HFF-Myc (cell line): ENCODE measurements around the gene CRYBA4.

Source experiments
- DNase-seq: peaks from one replicate; pipeline ENCODE4 v3.0.0-alpha.2; 2011; ENCODE audit warnings: low read depth; ENCODE audit errors: extremely low read depth
- H3K4me3 ChIP-seq: replicated peaks from 2 replicates; pipeline ENCODE4 v1.5.1; 2011; ENCODE audit warnings: low read depth, mild to moderate bottlenecking, control low read depth, low read length
- CTCF ChIP-seq: IDR thresholded peaks from 2 replicates; pipeline ENCODE4 v1.5.1; 2012; ENCODE audit warnings: mild to moderate bottlenecking, low read depth, low read length, control low read depth; ENCODE audit errors: missing control alignments

Gene CRYBA4

DNA sequence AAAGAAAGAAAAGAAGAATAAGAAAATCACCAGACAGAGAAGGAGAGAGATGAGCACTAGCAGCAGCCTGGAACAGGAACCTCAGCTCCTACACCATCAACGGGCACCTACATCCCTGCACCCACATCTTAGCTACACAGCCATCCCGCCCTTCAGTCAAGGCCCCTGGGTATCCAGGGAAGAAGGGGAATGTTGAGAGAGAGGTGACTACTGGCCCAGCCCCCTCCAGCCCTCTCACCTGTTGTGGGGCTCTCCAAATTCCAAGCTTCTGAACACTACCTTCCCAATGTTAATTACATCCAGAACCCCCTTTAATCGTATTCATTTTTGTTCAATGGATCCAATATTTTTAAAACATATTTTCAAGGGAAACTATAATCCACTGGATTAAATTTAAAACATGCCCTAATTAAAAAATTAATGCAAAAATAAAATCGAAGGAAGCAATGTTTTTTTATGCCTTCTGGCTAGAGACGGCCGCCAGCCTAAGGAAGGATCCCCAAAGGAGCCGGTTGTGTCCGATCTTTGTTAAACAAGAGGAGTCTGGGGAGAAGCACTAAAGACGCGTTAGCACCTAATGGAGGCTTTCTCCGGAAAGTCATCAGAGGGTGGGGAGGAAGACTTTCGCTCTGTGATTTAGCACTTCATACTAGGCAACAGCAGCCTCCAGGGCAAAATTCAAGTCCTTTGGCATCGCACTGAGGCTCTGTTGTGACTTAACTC, 41.4 kb upstream of the CRYBA4 start:
- no peak for DNase-seq
- no peak for TF ChIP-seq CTCF
- H3K4me3 ChIP-seq = no peak overlapping the region

GRCh38 chr22:26581026-26581425, 40.7 kb upstream of the CRYBA4 start:
- no peak for TF ChIP-seq CTCF
- no peak overlapping the region for H3K4me3 ChIP-seq
- DNase-seq = no peak

- DNase-seq = no peak
- TF ChIP-seq CTCF = no peak
- no peak overlapping the region for H3K4me3 ChIP-seq
These were observed 40.1 kb upstream of the CRYBA4 start for GRCh38 chr22:26581633-26582168.

DNA sequence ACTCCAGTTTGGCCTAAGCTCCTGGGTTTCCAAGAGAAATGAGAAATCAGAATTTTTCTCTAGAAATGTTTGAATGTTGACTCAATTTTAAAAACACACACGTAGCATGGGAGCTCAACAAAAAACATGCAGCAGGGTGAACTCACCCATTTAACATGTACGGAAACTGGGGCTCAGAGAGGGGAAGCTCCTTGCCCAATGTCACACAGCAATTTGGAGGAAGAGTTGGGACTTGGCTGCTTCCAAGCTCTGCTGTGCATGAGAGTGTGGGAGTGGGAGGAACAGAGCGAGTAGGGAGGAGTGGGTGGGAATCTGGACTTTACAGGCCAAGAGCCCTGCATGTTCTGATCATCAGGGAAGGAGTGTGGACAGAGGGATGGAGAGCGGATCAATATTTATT, 37.8 kb upstream of the CRYBA4 start:
- H3K4me3 ChIP-seq = no peak overlapping the region
- DNase-seq = no peak
- no peak for TF ChIP-seq CTCF

DNA sequence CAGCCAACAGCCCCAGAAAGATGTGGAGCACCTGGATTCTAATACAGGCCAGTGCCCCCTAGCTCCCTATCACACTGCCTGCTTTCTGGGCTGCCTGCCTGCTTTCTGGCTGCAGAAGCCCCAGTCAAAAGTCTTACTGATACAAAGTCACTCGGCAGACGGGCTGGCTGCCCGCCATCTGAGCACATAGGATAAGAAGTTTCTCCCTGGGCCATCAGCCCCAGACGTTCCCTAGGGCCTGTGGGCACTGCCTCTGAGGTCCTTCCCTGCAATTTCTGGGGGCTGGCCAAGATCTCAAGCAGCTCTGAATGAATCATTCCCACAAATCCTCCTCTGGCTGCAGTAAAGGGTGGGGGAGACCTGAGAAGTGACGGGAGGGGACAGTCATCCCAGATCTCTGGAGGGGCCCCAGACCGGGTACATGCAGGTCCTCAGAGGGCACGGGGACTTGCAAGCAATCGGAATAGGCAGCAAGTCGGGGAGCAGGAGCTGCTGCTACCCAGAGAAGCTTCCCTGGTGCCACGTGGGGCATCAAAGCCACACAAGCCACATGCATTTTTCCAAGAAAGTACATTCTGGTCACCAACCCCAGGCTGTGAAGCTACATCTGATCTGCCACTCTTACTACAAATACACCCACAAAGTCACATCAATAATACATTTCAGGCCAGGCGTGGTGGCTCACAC, 36.5 kb upstream of the CRYBA4 start:
- DNase-seq = no peak
- TF ChIP-seq CTCF = no peak
- no peak overlapping the region for H3K4me3 ChIP-seq

GRCh38 chr22:26586556-26587325, 35.0 kb upstream of the CRYBA4 start:
- no peak overlapping the region for H3K4me3 ChIP-seq
- TF ChIP-seq CTCF = no peak
- DNase-seq = no peak
